GM21717 (cell line): ENCODE data around the gene CSNK1A1L.

Source experiments
- ATAC-seq: cut with Tn5 transposase; IDR thresholded peaks from one replicate; pipeline ENCODE4 v1.9.1; 2021; ENCODE audit warnings: mild to moderate bottlenecking, moderate library complexity; ENCODE audit not compliant: unreplicated experiment

CSNK1A1L gene

GRCh38 chr13:37107868-37108267 is 2.4 kb upstream of the CSNK1A1L start:
- ATAC-seq = no peak

- ATAC-seq = no peak
These were observed 2.0 kb upstream of the CSNK1A1L start for GRCh38 chr13:37107456-37107855.

- ATAC-seq = no peak
These were observed 1.2 kb upstream of the CSNK1A1L start for GRCh38 chr13:37106642-37107041.

- no peak for ATAC-seq
These were observed 2.6 kb downstream of the CSNK1A1L start for GRCh38 chr13:37102896-37103295.

GRCh38 chr13:37101201-37101600 is 4.3 kb downstream of the CSNK1A1L start:
- no peak for ATAC-seq

- ATAC-seq = no peak
These were observed 4.7 kb downstream of the CSNK1A1L start for GRCh38 chr13:37100731-37101130.

- ATAC-seq = no peak
These were observed 8.4 kb downstream of the CSNK1A1L start for GRCh38 chr13:37097076-37097475.

GRCh38 chr13:37094840-37095239 is 10.6 kb downstream of the CSNK1A1L start:
- no peak for ATAC-seq

- no peak for ATAC-seq
These were observed 11.4 kb downstream of the CSNK1A1L start for GRCh38 chr13:37094099-37094498.

- no peak for ATAC-seq
These were observed 13.6 kb downstream of the CSNK1A1L start for GRCh38 chr13:37091835-37092234.

GRCh38 chr13:37090912-37091311 is 14.6 kb downstream of the CSNK1A1L start:
- no peak for ATAC-seq

GRCh38 chr13:37089495-37089894 is 16.0 kb downstream of the CSNK1A1L start:
- ATAC-seq = no peak

GRCh38 chr13:37087486-37087885 is 18.0 kb downstream of the CSNK1A1L start:
- ATAC-seq = no peak

GRCh38 chr13:37085606-37086005 is 19.9 kb downstream of the CSNK1A1L start:
- no peak for ATAC-seq

- ATAC-seq = no peak
These were observed 28.6 kb downstream of the CSNK1A1L start for GRCh38 chr13:37076818-37077217.

- no peak for ATAC-seq
These were observed 30.3 kb downstream of the CSNK1A1L start for GRCh38 chr13:37075164-37075563.

- ATAC-seq = no peak
These were observed 30.8 kb downstream of the CSNK1A1L start for GRCh38 chr13:37074703-37075102.

- ATAC-seq = no peak
These were observed 33.4 kb downstream of the CSNK1A1L start for GRCh38 chr13:37072024-37072423.

GRCh38 chr13:37070956-37071355 is 34.5 kb downstream of the CSNK1A1L start:
- no peak for ATAC-seq

- ATAC-seq = no peak
These were observed 35.2 kb downstream of the CSNK1A1L start for GRCh38 chr13:37070145-37070695.

- no peak for ATAC-seq
These were observed 35.8 kb downstream of the CSNK1A1L start for GRCh38 chr13:37069597-37070103.

GRCh38 chr13:37068962-37069361 is 36.5 kb downstream of the CSNK1A1L start:
- no peak for ATAC-seq

GRCh38 chr13:37067874-37068273 is 37.6 kb downstream of the CSNK1A1L start:
- no peak for ATAC-seq
